ENCODE results near the gene TF.
"Not testable (repeated sequence)": the region's sequence is repeated elsewhere in the genome, so short reads cannot be mapped to it uniquely, and the experiment has no call there.

Gene TF

DNA sequence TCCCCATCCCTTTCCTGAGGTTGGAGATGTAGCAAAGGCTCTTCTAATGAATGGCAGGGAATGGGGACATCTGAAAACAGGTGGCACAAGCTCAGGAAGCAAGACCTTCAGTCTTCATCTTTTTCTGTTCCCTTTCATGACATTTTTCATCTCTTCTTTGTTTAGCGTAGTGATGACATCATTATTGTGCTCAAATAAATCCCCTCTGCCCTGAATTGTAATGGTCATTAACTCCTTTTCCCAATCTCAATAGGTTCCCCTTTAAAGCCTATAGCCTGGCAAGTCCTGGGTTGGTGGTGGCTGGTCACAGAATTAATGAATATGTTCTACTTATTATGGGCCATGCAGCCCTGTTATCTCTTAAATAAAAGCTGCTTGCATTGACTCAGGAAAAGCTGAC is 21.4 kb downstream of the TF start:
- DNase-seq, result no peak

DNA sequence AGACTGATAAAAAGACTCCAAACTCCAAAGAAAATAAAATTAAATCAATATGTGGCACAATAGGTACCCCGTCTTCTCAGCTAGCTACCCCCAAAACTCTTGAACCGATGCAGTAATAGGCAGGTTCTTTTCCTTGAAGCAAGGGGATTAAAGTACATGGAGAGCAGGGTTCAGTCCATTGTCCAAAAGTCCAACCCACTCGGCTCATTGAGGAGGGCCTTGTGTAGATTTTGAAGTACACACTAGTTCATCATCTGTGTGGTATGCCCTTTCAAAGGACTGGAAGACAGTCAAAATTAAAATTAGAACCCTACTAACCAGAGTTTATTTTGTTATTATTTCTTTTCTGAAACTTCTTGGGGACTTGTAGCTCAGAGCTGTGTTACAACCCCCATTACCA is 23.3 kb downstream of the TF start:
- no peak for DNase-seq

DNA sequence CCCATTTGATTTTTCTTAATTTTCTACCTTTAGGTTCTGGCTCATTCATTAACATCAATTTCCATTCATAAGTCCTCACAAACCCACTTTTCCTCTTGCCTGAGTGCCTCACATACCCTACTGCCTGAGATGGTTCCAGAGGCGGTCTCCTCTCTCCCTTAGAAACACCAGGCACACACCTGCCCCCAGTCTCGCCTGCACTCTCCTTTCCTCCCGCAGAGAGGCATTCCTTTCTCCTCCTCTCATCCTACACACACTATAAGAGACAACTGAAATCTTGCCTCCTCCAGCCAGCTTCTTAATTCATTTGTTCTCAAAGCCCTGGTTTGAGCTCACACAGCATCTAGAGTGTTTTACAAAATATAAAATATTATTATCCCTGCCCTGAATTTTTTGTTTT is 27.5 kb downstream of the TF start:
- no peak for DNase-seq

GRCh38 chr3:133775309-133775708 is 29.1 kb downstream of the TF start:
- no peak for DNase-seq

DNA sequence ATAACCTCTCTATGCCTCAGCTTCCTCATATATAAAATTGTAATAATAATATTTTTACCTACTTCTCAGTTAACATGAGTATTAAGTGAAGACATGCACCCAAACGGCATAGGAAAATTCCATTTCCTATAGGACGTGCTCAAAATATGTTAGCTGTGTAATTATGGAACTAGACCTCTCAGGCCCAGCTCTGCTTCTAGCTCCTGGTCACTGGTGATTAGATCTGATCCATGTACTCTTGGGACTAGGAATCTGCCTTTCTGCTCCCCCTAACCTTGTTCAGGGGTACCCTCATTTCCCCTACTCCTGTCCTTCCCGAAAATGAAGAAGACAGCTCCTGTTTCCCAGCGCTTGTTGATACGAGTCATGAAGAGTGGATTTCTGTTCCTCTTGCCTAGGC is 29.6 kb downstream of the TF start:
- DNase-seq, result no peak

DNA sequence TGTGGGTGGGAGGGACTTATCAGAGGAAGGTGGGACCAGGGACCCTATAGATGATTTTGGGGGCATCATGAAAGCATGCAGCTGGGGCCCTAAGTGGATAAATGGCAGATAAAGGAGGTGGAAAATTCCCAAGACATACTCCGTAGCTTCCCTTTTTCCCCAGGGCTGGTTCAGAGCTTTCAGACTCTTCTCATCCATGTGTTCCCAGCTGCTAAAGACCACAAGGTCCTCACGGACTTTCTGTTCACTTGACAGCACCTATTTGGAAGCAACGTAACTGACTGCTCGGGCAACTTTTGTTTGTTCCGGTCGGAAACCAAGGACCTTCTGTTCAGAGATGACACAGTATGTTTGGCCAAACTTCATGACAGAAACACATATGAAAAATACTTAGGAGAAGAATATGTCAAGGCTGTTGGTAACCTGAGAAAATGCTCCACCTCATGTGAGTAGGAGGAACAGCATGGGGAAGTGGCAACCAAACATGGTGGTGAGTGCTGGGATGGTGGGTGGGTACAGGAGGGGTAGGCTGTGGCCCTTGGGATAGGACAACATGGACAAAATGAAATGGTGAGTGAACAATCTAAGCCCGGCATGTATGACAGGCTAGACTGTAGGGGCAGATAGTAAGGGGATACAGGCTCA is 30.7 kb downstream of the TF start:
- DNase-seq, result no peak

GRCh38 chr3:133777807-133778568 is 31.8 kb downstream of the TF start:
- no peak for DNase-seq

GRCh38 chr3:133779626-133780203 is 33.5 kb downstream of the TF start:
- no peak for DNase-seq

GRCh38 chr3:133780756-133781155 is 34.6 kb downstream of the TF start:
- DNase-seq, result not testable (repeated sequence)

DNA sequence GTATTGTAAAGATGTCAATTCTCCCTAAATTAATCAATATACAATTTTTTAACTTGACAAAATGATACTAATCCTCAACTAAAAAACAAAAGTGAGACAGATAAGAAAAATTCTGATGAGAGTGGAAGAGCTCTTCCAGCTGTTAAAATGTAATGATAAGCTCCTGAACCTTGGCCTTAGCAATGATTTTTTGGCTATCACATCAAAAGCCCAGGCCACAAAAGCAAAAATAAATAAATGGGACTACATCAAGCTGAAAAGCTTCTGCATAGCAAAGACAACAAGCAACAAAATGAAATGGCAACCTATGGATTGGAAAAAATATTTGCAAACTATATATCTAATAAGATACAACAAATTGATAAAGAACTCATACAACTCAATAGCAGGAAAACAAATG is 35.4 kb downstream of the TF start:
- no peak for DNase-seq

GRCh38 chr3:133782454-133782853 is 36.3 kb downstream of the TF start:
- DNase-seq, result no peak

GRCh38 chr3:133783762-133784161 is 37.6 kb downstream of the TF start:
- DNase-seq, result no peak

- no peak for DNase-seq
Observed at GRCh38 chr3:133788024-133788423, 41.8 kb downstream of the TF start.

- DNase-seq, result no peak
Observed at GRCh38 chr3:133792171-133792763, 46.1 kb downstream of the TF start.

GRCh38 chr3:133797396-133798105 is 51.4 kb downstream of the TF start:
- DNase-seq, result no peak

DNA sequence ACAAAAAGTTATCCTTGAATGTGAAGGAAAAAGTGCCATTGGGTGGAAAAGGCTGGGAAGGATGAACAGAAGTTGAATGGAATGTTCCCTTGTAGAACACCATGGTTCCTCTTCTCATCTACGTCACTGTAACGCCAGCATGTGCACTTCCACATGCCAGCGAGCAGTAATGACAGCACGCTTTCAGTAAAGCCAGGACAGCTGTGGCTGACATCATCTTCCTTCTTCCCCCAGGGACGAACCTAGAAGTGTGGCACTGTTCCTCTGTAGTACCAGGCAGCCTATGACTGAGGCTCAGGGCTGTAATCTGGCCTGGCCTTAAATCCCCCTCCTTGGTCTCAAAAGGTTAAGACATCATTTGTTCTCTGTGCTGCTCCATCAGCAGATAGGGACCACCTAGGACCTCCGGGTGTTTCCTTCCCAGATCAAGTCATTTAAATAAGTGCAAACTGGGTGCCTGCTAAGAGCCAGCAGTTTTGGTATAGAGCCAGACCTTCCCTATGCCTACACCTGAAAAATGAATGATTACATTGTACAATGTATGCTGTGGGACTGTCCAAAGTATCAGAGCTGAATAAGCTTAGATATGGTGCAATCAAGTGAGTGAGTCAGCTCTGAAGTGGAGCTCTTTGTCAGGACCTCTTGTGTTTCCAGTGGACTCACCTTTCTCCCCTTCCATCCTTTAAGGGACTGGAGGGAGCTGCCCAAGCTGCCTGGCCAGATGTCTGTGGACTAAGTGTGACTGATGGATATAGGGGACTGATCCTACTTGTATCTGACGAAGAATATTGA is 53.8 kb downstream of the TF start:
- peak; percentile 8 for DNase-seq

GRCh38 chr3:133803469-133803868 is 57.3 kb downstream of the TF start:
- DNase-seq, result no peak

GRCh38 chr3:133804896-133805295 is 58.7 kb downstream of the TF start:
- peak; percentile 38 for DNase-seq

DNA sequence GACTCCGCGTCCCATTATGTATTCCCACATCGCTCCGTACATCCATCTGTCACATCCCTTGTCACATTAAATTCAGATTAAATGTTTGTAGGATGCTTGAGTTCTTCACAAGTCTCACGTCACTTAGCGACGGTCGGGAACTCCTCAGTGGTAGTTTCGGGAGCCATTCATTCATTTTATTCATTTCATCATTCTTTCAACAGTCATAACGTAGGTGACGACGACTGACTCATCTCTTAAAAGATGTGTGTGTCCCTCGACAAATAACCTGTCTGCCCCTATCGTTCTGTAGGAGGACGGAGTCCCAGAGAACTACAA is 59.1 kb downstream of the TF start:
- DNase-seq, result no peak

DNA sequence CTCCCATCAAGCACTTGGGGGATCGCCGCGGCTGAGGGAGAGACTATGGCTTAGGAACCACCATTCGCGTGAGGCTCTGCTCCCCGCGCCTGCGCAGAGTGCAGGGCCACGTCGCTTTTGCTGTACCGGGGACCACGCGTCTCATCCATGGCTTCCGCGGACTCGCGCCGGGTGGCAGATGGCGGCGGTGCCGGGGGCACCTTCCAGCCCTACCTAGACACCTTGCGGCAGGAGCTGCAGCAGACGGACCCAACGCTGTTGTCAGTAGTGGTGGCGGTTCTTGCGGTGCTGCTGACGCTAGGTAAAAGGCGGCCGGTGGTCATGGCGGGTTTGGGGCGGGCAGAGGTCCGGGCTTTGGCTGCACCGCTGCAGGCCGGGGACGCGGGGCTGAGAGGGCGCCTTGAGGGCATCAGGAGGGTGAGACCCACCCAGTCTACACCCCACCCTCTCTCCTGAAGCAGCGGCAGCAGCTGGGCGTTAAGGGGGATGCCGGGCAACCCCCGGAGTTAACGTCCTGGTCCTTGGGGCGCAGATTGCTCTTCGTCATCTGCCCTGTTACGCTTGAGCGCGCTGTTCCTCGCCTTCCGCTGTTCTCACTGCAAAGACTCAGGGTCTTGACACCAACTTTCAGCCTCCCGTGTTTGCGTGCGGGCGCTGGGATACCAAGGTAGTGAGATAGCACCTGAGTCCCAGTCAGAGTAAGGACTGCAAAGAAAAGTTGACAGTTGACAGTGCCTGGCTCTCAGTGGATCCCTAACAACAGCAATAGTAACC is 59.7 kb downstream of the TF start, which contains the start of gene SRPRB:
Gene SRPRB, plus strand, starts transcription at position 114 of the 774 bp plus-strand sequence. Its CDS starts 34 bp downstream, at position 148.
- DNase-seq, result peak; percentile 98

DNA sequence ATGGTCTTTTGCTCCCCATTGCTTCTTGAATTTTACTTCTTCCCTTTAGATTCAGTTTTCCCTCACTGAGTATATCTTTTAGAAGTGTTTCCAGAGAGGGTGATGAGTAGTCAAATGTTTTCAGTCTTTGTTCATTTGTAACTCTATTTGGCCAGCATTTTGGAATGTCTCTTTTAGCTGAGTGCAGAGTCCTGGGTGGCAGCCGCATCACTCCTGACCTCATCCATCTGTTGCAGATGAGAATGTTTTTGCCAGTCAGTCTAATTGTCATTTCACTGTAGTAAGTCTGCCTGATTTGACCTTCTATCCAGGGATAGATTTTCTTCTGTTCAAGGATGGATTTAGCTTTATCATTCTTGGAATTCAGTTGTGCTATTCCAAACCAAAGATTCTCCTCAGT is 66.7 kb downstream of the TF start:
- no peak for DNase-seq

GRCh38 chr3:133815386-133815785 is 69.2 kb downstream of the TF start:
- no peak for DNase-seq

All from NCI-H146 (cell line).